Caco-2 (cell line): ENCODE results near the gene HGFAC. TPM values are rescaled to one million over a fixed set of nuclear protein-coding genes. Genes with fewer than 3 reads are reported as not detected.

ENCODE experiments used
- BruUV-seq: library from RNA; stranded (reverse); fragments of 400-500 nt; replicated peaks from 2 replicates; lab custom pipeline; 2021; lab: Mats Ljungman, UMichigan
- CTCF ChIA-PET: fragments of 300-600 bp; sonication (Branson Sonifier 250); formaldehyde crosslinking; loops from one replicate; lab custom pipeline; 2022; ENCODE audit warnings: antibody characterized with exemption; lab: Charles Lee
- POLR2A ChIA-PET: fragments of 300-600 bp; sonication (Branson Sonifier 250); formaldehyde crosslinking; loops from one replicate; lab custom pipeline; 2022; ENCODE audit warnings: antibody characterized with exemption; lab: Charles Lee
- DNase-seq, 2 experiments: peaks; one replicate each; pipeline versions ENCODE4 v3.0.0 to v3.0.0-alpha.2; 2020 to 2022
- H3K27me3 ChIP-seq: replicated peaks from 2 replicates; pipeline ENCODE4 v1.6.0; 2011; ENCODE audit warnings: low read length; ENCODE audit not compliant: control insufficient read depth, insufficient read depth
- H3K36me3 ChIP-seq: 2 replicates; pipeline ENCODE4 v1.5.1; 2011; ENCODE audit warnings: low read length; ENCODE audit not compliant: control insufficient read depth, insufficient read depth
- H3K4me1 ChIP-seq: fragments of 250-450 bp; sonication (Bioruptor Pico); 2 replicates; pipeline ENCODE4 v1.5.1; 2020; ENCODE audit warnings: mild to moderate bottlenecking
- H3K4me3 ChIP-seq: 2 replicates; pipeline ENCODE4 v1.5.1; 2011; ENCODE audit warnings: low read depth, mild to moderate bottlenecking, control low read depth, low read length
- H3K9me3 ChIP-seq: fragments of 250-450 bp; sonication (Bioruptor Pico); 2 replicates; pipeline ENCODE4 v1.5.1; 2020; ENCODE audit warnings: mild to moderate bottlenecking, moderate library complexity
- H3K27ac Mint-ChIP-seq: one replicate; pipeline ENCODE4 v1.8.0; 2022; ENCODE audit warnings: mixed read lengths; ENCODE audit not compliant: unreplicated experiment
- H3K27me3 Mint-ChIP-seq: one replicate; pipeline ENCODE4 v1.8.0; 2022; ENCODE audit warnings: mixed read lengths; ENCODE audit not compliant: insufficient read depth, unreplicated experiment
- H3K36me3 Mint-ChIP-seq: one replicate; pipeline ENCODE4 v1.8.0; 2022; ENCODE audit warnings: mild to moderate bottlenecking, mixed read lengths; ENCODE audit not compliant: insufficient read depth, unreplicated experiment
- H3K4me1 Mint-ChIP-seq: one replicate; pipeline ENCODE4 v1.8.0; 2022; ENCODE audit warnings: low read depth, mixed read lengths; ENCODE audit not compliant: unreplicated experiment
- H3K4me3 Mint-ChIP-seq: one replicate; pipeline ENCODE4 v1.8.0; 2022; ENCODE audit warnings: mild to moderate bottlenecking, moderate library complexity, mixed read lengths; ENCODE audit not compliant: unreplicated experiment
- H3K9me3 Mint-ChIP-seq: one replicate; pipeline ENCODE4 v1.8.0; 2022; ENCODE audit warnings: mixed read lengths; ENCODE audit not compliant: unreplicated experiment
- intact Hi-C: fragments of 100-400 bp; cut with micrococcal nuclease; formaldehyde crosslinking; loops from one replicate; pipeline ENCODE4 v1.10.0; 2022; ENCODE audit not compliant: unreplicated experiment
- total RNA-seq: library from RNA; stranded (reverse); gene quantifications from 2 replicates; pipeline ENCODE4 v1.2.3, GENCODE V29; 2022
- TF ChIP-seq, protein P1 (sequence below), 2 experiments: fragments of 200-600 bp in 1 of 2; IDR thresholded peaks; 1 replicate in 1 of 2; 2 replicates in 1 of 2; pipeline versions ENCODE4 v1.5.1 to v1.8.0; 2011 to 2022; ENCODE audit warnings: antibody characterized with exemption in 1 of 2, control low read depth in 1 of 2, inconsistent platforms in 1 of 2, low read depth in 1 of 2, low read length in 1 of 2, mild to moderate bottlenecking in 1 of 2, moderate library complexity in 1 of 2; ENCODE audit not compliant: insufficient read depth in 1 of 2, severe bottlenecking in 1 of 2, unreplicated experiment in 1 of 2

The HGFAC gene
- total RNA-seq, 1 experiment from 2014 or later: 0.48 TPM

DNA sequence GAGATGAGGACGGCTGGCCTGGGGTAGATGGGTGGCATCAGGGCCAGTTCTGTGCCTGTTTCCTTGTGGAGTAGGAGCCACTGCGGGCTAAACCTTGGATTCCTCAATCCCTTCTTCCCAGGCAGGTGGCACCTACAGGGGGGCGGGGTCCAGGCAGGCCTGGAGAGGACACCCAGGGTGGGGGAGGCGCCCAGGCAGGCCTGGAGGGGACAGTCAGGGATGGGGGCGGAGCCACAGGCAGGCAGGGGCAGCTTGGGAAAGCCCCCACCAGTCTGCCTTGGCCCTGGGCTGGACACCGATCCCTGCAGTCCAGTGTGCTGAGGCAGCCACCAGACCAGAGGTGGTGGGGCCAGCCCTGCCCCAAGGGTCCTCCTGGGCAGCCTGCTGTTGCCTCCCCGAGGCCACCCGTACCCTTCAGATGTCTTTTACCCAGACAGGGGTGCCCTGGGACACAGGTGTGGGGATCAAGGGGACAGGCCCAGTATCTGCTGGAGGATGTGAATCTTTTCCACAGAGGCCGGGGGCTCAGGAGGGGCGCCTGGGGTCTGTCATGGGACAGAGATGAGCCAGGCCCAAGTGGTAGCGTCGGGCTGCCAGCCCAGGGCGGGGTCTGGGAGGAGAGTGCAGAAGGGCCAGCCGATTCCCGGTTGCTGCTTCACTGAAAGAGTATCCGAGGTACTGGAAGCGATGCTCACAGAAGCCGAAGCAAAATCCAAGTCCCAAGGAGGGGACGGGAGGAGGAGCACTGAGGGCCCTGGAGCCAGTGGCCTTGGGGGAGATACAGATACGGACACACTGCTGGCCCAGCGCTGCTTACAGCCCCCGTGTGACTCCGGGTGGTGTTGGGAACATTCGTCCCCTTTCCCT, 56.0 kb downstream of the HGFAC start:
- no TSS peak for BruUV-seq

DNA sequence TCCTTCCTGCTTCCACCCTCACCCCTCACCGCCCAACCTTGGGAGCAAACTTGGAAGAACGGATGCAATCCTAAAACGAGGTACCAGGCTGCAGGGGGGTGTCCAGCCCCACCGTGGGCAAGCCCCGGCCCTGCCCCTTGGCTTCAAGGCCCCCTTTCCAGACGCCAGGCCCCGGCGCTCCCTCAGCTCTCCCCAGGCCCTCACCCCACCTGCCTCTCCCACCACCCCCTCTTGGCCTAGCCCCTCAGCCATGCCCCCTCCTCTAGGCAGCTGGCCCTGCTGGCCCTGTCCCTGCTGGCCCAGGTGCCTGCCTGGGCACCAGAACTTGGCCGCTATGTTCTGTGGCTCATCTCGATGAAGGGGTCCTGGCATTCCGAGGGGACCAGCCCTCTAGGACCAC, 56.6 kb downstream of the HGFAC start:
- TF ChIP-seq, protein P1, sequence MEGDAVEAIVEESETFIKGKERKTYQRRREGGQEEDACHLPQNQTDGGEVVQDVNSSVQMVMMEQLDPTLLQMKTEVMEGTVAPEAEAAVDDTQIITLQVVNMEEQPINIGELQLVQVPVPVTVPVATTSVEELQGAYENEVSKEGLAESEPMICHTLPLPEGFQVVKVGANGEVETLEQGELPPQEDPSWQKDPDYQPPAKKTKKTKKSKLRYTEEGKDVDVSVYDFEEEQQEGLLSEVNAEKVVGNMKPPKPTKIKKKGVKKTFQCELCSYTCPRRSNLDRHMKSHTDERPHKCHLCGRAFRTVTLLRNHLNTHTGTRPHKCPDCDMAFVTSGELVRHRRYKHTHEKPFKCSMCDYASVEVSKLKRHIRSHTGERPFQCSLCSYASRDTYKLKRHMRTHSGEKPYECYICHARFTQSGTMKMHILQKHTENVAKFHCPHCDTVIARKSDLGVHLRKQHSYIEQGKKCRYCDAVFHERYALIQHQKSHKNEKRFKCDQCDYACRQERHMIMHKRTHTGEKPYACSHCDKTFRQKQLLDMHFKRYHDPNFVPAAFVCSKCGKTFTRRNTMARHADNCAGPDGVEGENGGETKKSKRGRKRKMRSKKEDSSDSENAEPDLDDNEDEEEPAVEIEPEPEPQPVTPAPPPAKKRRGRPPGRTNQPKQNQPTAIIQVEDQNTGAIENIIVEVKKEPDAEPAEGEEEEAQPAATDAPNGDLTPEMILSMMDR (IDR thresholded peaks at IDR 0.05; ENCODE audit: insufficient read depth in 1 of 2, low read depth in 1 of 2, low read length in 1 of 2, severe bottlenecking in 1 of 2, unreplicated experiment in 1 of 2): no peak
- Histone ChIP-seq H3K4me3 (no peak overlapping the region), H3K27me3 (no peaks in the 10 kb centered on the region), H3K9me3 (no peaks in the 10 kb centered on the region), H3K4me1 (0 out of 2 replicates have a peak, but pooled peaks cover 3% of the 10 kb centered on the region), H3K36me3 (no peaks in the 10 kb centered on the region)
- DNase-seq: no peak
- H3K4me1 Mint-ChIP-seq: no peaks in the 10 kb centered on the region
- ChIA-PET CTCF (no interaction called here), POLR2A (no interaction called here)
- no peaks in the 10 kb centered on the region for H3K9me3 Mint-ChIP-seq
- no peak overlapping the region for H3K27ac Mint-ChIP-seq
- no peaks in the 10 kb centered on the region for H3K27me3 Mint-ChIP-seq
- intact Hi-C loops: no loop called here
- BruUV-seq: no TSS peak
- H3K4me3 Mint-ChIP-seq: no peak overlapping the region
- H3K36me3 Mint-ChIP-seq: peaks cover 61% of the 10 kb centered on the region

More for the DNA sequence above, 56.0 kb downstream of the HGFAC start:
- no peak overlapping the region for H3K4me3 ChIP-seq
- Mint-ChIP-seq H3K27ac (no peak overlapping the region), H3K27me3 (no peaks in the 10 kb centered on the region), H3K9me3 (no peaks in the 10 kb centered on the region), H3K4me3 (no peak overlapping the region), H3K36me3 (peaks cover 63% of the 10 kb centered on the region), H3K4me1 (no peaks in the 10 kb centered on the region)
- no peaks in the 10 kb centered on the region for H3K27me3 ChIP-seq
- H3K4me1 ChIP-seq: 0 out of 2 replicates have a peak, but pooled peaks cover 3% of the 10 kb centered on the region
- H3K9me3 ChIP-seq: no peaks in the 10 kb centered on the region
- TF ChIP-seq, protein P1 (IDR thresholded peaks at IDR 0.05; ENCODE audit: insufficient read depth in 1 of 2, low read depth in 1 of 2, low read length in 1 of 2, severe bottlenecking in 1 of 2, unreplicated experiment in 1 of 2): no peak
- no peak for DNase-seq
- intact Hi-C loops: no loop called here
- no peaks in the 10 kb centered on the region for H3K36me3 ChIP-seq
- ChIA-PET POLR2A (no interaction called here), CTCF (no interaction called here)

Other genes starting within 250 kb of the HGFAC start
- gene MSANTD1, start 192.8 kb upstream of the HGFAC start, total RNA-seq: 0.93 and 0.95 TPM in 2 replicates
- 23.1 and 24.1 TPM in 2 replicates for gene RGS12, start 148.9 kb upstream of the HGFAC start, total RNA-seq
- gene DOK7, start 21.3 kb downstream of the HGFAC start, total RNA-seq: 0.29 TPM in 1 of 2 replicates, not detected in the other
- gene LRPAP1, start 90.5 kb downstream of the HGFAC start, total RNA-seq: 211 and 224 TPM in 2 replicates